SK-N-SH (cell line): ENCODE data around the gene BAAT. TPM values are rescaled to one million over a fixed set of nuclear protein-coding genes. Genes with fewer than 3 reads are reported as not detected.

Source experiments
- CTCF ChIA-PET: fragments of 300-600, 350-600 bp; formaldehyde crosslinking; extraction: SDS; loops from one replicate; lab custom pipeline; 2021; lab: Yijun Ruan, JAX
- POLR2A ChIA-PET: fragments of 350-600 bp; sonication (Branson Sonifier 250); formaldehyde crosslinking; extraction: SDS; loops from one replicate; lab custom pipeline; 2020; ENCODE audit warnings: antibody characterized with exemption, inconsistent platforms; lab: Yijun Ruan, JAX
- DNase-seq: peaks from one replicate; pipeline ENCODE4 v3.0.0; 2012
- H2AFZ ChIP-seq: fragments of 200-600 bp; sonication (generic); 2 replicates; pipeline ENCODE4 v1.8.1; 2016; ENCODE audit warnings: antibody characterized with exemption, mild to moderate bottlenecking, low read depth
- H3F3A ChIP-seq: fragments of 200-600 bp; sonication (generic); replicated peaks from 2 replicates; pipeline ENCODE3; 2016; ENCODE audit warnings: antibody characterized with exemption, mild to moderate bottlenecking; ENCODE audit not compliant: insufficient read depth
- H3K27ac ChIP-seq, 2 experiments: fragments of 200-500 bp in 1 of 2; fragments of 200-600 bp in 1 of 2; sonication (Bioruptor generic) in 1 of 2; sonication (generic), shearing (Covaris generic) in 1 of 2; 2 replicates each; pipeline versions ENCODE4 v1.5.1 to v1.6.1; 2014 to 2016; ENCODE audit warnings: low read depth in 2 of 2, inconsistent platforms in 1 of 2, low read length in 1 of 2, mild to moderate bottlenecking in 1 of 2, mixed read lengths in 1 of 2
- H3K27me3 ChIP-seq: fragments of 200-600 bp; sonication (generic), shearing (Covaris generic); 2 replicates; pipeline ENCODE4 v1.6.1; 2016; ENCODE audit warnings: mixed run types; ENCODE audit not compliant: insufficient read depth
- H3K36me3 ChIP-seq, 2 experiments: fragments of 200-500 bp in 1 of 2; fragments of 200-600 bp in 1 of 2; sonication (Bioruptor generic) in 1 of 2; sonication (generic) in 1 of 2; replicated peaks in 1 of 2; 2 replicates each; pipeline versions ENCODE3 to v1.5.1; 2014 to 2016; ENCODE audit warnings: low read length in 1 of 2, mild to moderate bottlenecking in 1 of 2; ENCODE audit not compliant: insufficient read depth in 2 of 2, control insufficient read depth in 1 of 2
- H3K4me1 ChIP-seq, 2 experiments: fragments of 200-500 bp in 1 of 2; fragments of 200-600 bp in 1 of 2; sonication (Bioruptor generic) in 1 of 2; sonication (generic), shearing (Covaris generic) in 1 of 2; 2 replicates each; pipeline versions ENCODE4 v1.5.1 to v1.6.1; 2014 to 2016; ENCODE audit warnings: low read depth in 1 of 2, low read length in 1 of 2, mixed run types in 1 of 2; ENCODE audit not compliant: insufficient read depth in 2 of 2, control insufficient read depth in 1 of 2
- H3K4me2 ChIP-seq: fragments of 200-600 bp; sonication (generic), shearing (Covaris generic); 2 replicates; pipeline ENCODE4 v1.6.1; 2017; ENCODE audit warnings: mixed run types
- H3K4me3 ChIP-seq, 2 experiments: fragments of 200-500 bp in 1 of 2; fragments of 200-600 bp in 1 of 2; sonication (Bioruptor generic) in 1 of 2; sonication (generic), shearing (Covaris generic) in 1 of 2; 2 replicates each; pipeline versions ENCODE4 v1.5.1 to v1.8.1; 2014 to 2016; ENCODE audit warnings: low read depth in 2 of 2, inconsistent platforms in 1 of 2, low read length in 1 of 2, mild to moderate bottlenecking in 1 of 2, mixed read lengths in 1 of 2, moderate library complexity in 1 of 2
- H3K79me2 ChIP-seq: fragments of 200-600 bp; sonication (generic); 2 replicates; pipeline ENCODE4 v1.8.1; 2017; ENCODE audit warnings: mild to moderate bottlenecking; ENCODE audit not compliant: insufficient read depth
- H3K9ac ChIP-seq: fragments of 200-600 bp; sonication (generic); 2 replicates; pipeline ENCODE4 v1.6.1; 2017; ENCODE audit warnings: mixed run types
- H3K9me2 ChIP-seq: fragments of 200-600 bp; sonication (generic); 2 replicates; pipeline ENCODE4 v1.6.1; 2017; ENCODE audit warnings: mixed run types
- H3K9me3 ChIP-seq: fragments of 200-600 bp; sonication (generic); 2 replicates; pipeline ENCODE4 v1.6.1; 2017; ENCODE audit warnings: mixed run types, mild to moderate bottlenecking, moderate library complexity
- H4K20me1 ChIP-seq: fragments of 200-600 bp; sonication (generic); 2 replicates; pipeline ENCODE4 v1.6.1; 2017; ENCODE audit warnings: mild to moderate bottlenecking, mixed run types; ENCODE audit not compliant: insufficient read depth
- CHD2 ChIP-seq: fragments of 150-350 bp; IDR thresholded peaks from 2 replicates; pipeline ENCODE4 v1.6.1; 2018; ENCODE audit warnings: low read length; ENCODE audit not compliant: partially characterized antibody
- CTCF ChIP-seq: fragments of 200-600 bp; sonication (generic); IDR thresholded peaks from 2 replicates; pipeline ENCODE4 v1.6.1; 2017; ENCODE audit warnings: antibody characterized with exemption, mild to moderate bottlenecking, moderate library complexity
- ELF1 ChIP-seq: IDR thresholded peaks from 2 replicates; pipeline ENCODE4 v1.4.0; 2012
- EZH2phosphoT487 ChIP-seq: fragments of 200-600 bp; sonication (generic); IDR thresholded peaks from 2 replicates; pipeline ENCODE4 v1.6.1; 2017; ENCODE audit warnings: low read depth, mixed run types, mild to moderate bottlenecking, antibody characterized with exemption, moderate library complexity, borderline replicate concordance
- GABPA ChIP-seq: IDR thresholded peaks from 2 replicates; pipeline ENCODE4 v1.4.0; 2012; ENCODE audit warnings: low read depth, mild to moderate bottlenecking
- GATA2 ChIP-seq: sonication (generic); formaldehyde crosslinking; IDR thresholded peaks from 2 replicates; pipeline ENCODE4 v1.5.0; 2020; ENCODE audit warnings: mild to moderate bottlenecking, missing genetic modification reagents
- MEF2A ChIP-seq: IDR thresholded peaks from 2 replicates; pipeline ENCODE4 v1.4.0; 2012; ENCODE audit warnings: low read depth, borderline replicate concordance
- MXI1 ChIP-seq: IDR thresholded peaks from 2 replicates; pipeline ENCODE4 v1.6.1; 2012; ENCODE audit warnings: mild to moderate bottlenecking, low read depth, low read length, improper control_type of control experiment
- NFIC ChIP-seq: IDR thresholded peaks from 2 replicates; pipeline ENCODE4 v1.4.0; 2012; ENCODE audit warnings: borderline replicate concordance
- NRF1 ChIP-seq: IDR thresholded peaks from 2 replicates; pipeline ENCODE4 v1.6.1; 2012; ENCODE audit warnings: low read depth, mild to moderate bottlenecking, low read length
- PBX3 ChIP-seq: IDR thresholded peaks from 2 replicates; pipeline ENCODE4; 2012
- RAD21 ChIP-seq: IDR thresholded peaks from 2 replicates; pipeline ENCODE4 v1.6.1; 2012; ENCODE audit warnings: mild to moderate bottlenecking, low read length
- SIN3A ChIP-seq: IDR thresholded peaks from 2 replicates; pipeline ENCODE4 v1.6.1; 2012; ENCODE audit warnings: low read depth, mild to moderate bottlenecking, low read length, moderate library complexity, borderline replicate concordance
- SMC3 ChIP-seq: IDR thresholded peaks from 2 replicates; pipeline ENCODE4 v1.6.1; 2012; ENCODE audit warnings: low read depth, low read length, improper control_type of control experiment
- TAF1 ChIP-seq: IDR thresholded peaks from 2 replicates; pipeline ENCODE4 v1.6.1; 2012; ENCODE audit warnings: low read depth, mild to moderate bottlenecking, low read length, moderate library complexity, borderline replicate concordance
- TEAD4 ChIP-seq: IDR thresholded peaks from 2 replicates; pipeline ENCODE4 v1.4.0; 2012; ENCODE audit warnings: mild to moderate bottlenecking, borderline replicate concordance; ENCODE audit not compliant: insufficient read depth
- USF2 ChIP-seq: fragments of 150-350 bp; IDR thresholded peaks from 2 replicates; pipeline ENCODE4 v1.6.1; 2017; ENCODE audit warnings: antibody characterized with exemption, low read length, low read depth, borderline replicate concordance
- YY1 ChIP-seq: IDR thresholded peaks from 2 replicates; pipeline ENCODE4 v1.4.0; 2012; ENCODE audit warnings: low read depth, mild to moderate bottlenecking
- WGBS: methylation state at CpG from one replicate; pipeline ENCODE4 v1.1.6; 2017; ENCODE audit warnings: low lambda C conversion rate; 5-methylcytosine and 5-hydroxymethylcytosine counted together
- polyA plus RNA-seq, 3 experiments: library from polyadenylated mRNA; depleted of rRNA; stranded (reverse); fragments of >200 nt; gene quantifications; 2 replicates each; pipeline ENCODE4 v1.2.3, GENCODE V29; 2012

The BAAT gene
- polyA plus RNA-seq, 1 of the 3 experiments (the other 2 are of a cell fraction) = 0.02 TPM

GRCh38 chr9:101354765-101355708, 29.8 kb downstream of the BAAT start:
- CTCF ChIA-PET = interaction anchor here (1.1 kb wide), 1 partner anchor 19 kb away, joined by 4 read pairs; no protein-coding TSS in a partner anchor

GRCh38 chr9:101354143-101354764, 30.6 kb downstream of the BAAT start:
- H3K79me2 ChIP-seq = no peaks in the 10 kb centered on the region
- CTCF ChIA-PET = no interaction called here
- H3K9ac ChIP-seq = no peak overlapping the region
- no peak overlapping the region for H2AFZ ChIP-seq
- no peaks in the 10 kb centered on the region for H4K20me1 ChIP-seq
- no peak overlapping the region for H3K4me3 ChIP-seq
- TF ChIP-seq EZH2phosphoT487 = no peak
- TF ChIP-seq NRF1 = no peak
- TF ChIP-seq PBX3 = no peak
- no peak for TF ChIP-seq ELF1
- no peak for TF ChIP-seq NFIC
- TF ChIP-seq TAF1 = no peak
- TF ChIP-seq MXI1 = no peak
- TF ChIP-seq GATA2 (CRISPR knock-in tag) = no peak
- no peak for TF ChIP-seq USF2
- TF ChIP-seq GABPA = no peak
- TF ChIP-seq RAD21 = no peak
- TF ChIP-seq SMC3 = no peak
- TF ChIP-seq MEF2A = no peak
- no peak for TF ChIP-seq YY1
- no peak for TF ChIP-seq SIN3A
- H3K9me3 ChIP-seq = no peaks in the 10 kb centered on the region
- POLR2A ChIA-PET = no interaction called here
- no peak overlapping the region for H3K27ac ChIP-seq
- H3K36me3 ChIP-seq = no peaks in the 10 kb centered on the region
- 35% methylated on average over 5 of the region's 5 CpGs for WGBS
- H3K4me1 ChIP-seq = no peaks in the 10 kb centered on the region
- no peak overlapping the region for H3K4me2 ChIP-seq
- H3F3A ChIP-seq = no peaks in the 10 kb centered on the region
- no peak for DNase-seq
- no peaks in the 10 kb centered on the region for H3K27me3 ChIP-seq
- H3K9me2 ChIP-seq = no peaks in the 10 kb centered on the region

More at GRCh38 chr9:101354765-101355708, 29.8 kb downstream of the BAAT start:
- Histone ChIP-seq H3K9ac (no peak overlapping the region), H3K4me1 (no peaks in the 10 kb centered on the region), H3K79me2 (no peaks in the 10 kb centered on the region), H3K9me3 (no peaks in the 10 kb centered on the region), H3K27ac (no peak overlapping the region), H3K4me3 (no peak overlapping the region), H3K9me2 (no peaks in the 10 kb centered on the region), H3F3A (no peaks in the 10 kb centered on the region), H2AFZ (no peak overlapping the region), H3K36me3 (no peaks in the 10 kb centered on the region), H4K20me1 (no peaks in the 10 kb centered on the region), H3K4me2 (no peak overlapping the region), H3K27me3 (no peaks in the 10 kb centered on the region)
- 18% methylated on average over 7 of the region's 7 CpGs for WGBS
- no peak for DNase-seq
- POLR2A ChIA-PET = no interaction called here
- TF ChIP-seq MEF2A (no peak), NRF1 (no peak), TEAD4 (no peak), CHD2 (no peak), CTCF (no peak)
